Coronary artery (tissue), 2 donors: Measurements from ENCODE around the gene ZMIZ2.

Experiments used
- DNase-seq: peaks from one replicate; pipeline ENCODE4 v3.0.0-alpha.2; 2017; ENCODE audit warnings: low spot score
- H3K27ac ChIP-seq, 2 donors: fragments of 200-600 bp; sonication (generic); one replicate each; pipeline ENCODE4 v1.5.1; 2016 to 2019
- H3K4me3 ChIP-seq: fragments of 200-600 bp; sonication (generic); 2 replicates; pipeline ENCODE4 v1.5.1; 2016; ENCODE audit warnings: mild to moderate bottlenecking, moderate library complexity
- CTCF ChIP-seq: fragments of 200-600 bp; sonication (generic); IDR thresholded peaks from one replicate; pipeline ENCODE4 v1.5.1; 2019; ENCODE audit warnings: antibody characterized with exemption

The ZMIZ2 gene

GRCh38 chr7:44757739-44758138 lies 9.1 kb downstream of the ZMIZ2 start:
- TF ChIP-seq CTCF, result no peak
- Histone ChIP-seq H3K4me3 (no peak overlapping the region), H3K27ac (no peak overlapping the region)

GRCh38 chr7:44759246-44759645 lies 10.6 kb downstream of the ZMIZ2 start:
- no peak for DNase-seq
- TF ChIP-seq CTCF, result no peak
- Histone ChIP-seq H3K4me3 (no peak overlapping the region), H3K27ac (no peak overlapping the region)

More at GRCh38 chr7:44757739-44758138, 9.1 kb downstream of the ZMIZ2 start:
- DNase-seq, result no peak

DNA sequence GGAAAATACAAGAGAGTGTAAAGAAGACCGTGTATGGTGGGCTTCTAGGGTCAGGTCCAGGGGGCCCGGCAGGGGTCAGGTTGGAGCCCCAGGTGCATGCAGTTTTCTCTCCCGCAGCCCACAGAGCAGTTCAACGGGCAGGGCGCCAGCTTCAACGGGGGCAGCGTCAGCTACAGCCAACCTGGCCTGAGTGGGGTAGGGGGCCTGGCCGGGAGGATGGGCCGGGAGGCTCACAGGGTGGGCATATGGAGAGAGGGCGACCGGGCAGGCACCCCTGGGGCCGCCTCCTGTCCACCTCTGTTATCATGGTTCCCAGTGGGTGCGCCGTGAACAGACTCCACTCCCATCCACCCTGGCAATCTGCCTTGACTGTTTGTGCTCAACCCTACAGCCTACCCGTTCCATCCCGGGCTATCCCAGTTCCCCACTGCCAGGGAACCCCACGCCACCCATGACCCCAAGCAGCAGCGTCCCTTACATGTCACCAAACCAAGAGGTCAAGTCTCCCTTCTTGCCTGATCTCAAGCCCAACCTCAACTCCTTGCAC lies 11.5 kb downstream of the ZMIZ2 start:
- no peak for TF ChIP-seq CTCF
- no peak for DNase-seq
- Histone ChIP-seq H3K27ac (no peak overlapping the region), H3K4me3 (no peak overlapping the region)

- Histone ChIP-seq H3K4me3 (no peak overlapping the region), H3K27ac (peak overlapping the region in 1 of 2 donors; percentile 17)
- DNase-seq, result no peak
- no peak for TF ChIP-seq CTCF
Measured at GRCh38 chr7:44761207-44762161, 12.8 kb downstream of the ZMIZ2 start.

- no peak for DNase-seq
- Histone ChIP-seq H3K27ac (no peak overlapping the region), H3K4me3 (no peak overlapping the region)
- no peak for TF ChIP-seq CTCF
Measured at GRCh38 chr7:44762300-44762699, 13.7 kb downstream of the ZMIZ2 start.

DNA sequence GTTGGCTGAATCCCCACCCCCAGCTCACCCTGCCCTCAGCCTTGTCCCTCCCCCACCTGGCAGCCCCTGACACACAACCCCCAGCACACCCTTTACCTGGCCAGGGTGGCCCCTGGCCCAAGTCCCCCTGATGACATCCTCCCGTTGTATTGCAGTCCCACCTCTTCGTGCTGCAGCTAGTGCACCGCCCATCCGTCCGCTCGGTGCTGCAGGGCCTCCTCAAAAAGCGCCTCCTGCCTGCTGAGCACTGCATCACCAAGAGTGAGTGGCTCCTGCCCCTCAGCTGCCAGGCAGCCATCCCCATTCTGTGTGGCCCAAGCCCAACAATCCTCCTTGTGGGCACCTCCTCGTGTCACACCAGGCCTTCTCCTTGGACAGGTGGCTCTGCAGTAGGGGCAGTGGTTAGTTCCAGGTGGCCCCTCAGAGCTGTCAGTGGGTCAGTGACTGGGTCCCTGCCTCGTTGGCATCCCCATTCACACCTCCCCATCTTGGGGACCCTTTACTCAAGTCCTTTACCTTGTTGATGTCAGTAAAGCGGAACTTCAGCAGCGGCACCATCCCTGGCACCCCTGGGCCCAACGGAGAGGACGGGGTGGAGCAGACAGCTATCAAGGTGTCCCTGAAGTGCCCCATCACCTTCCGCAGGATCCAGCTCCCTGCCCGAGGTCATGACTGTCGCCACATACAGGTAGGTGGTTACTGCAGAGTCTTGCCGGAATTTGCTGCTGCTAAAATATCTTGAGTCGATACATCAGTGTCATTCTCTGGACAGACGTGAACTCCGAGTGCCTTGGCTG lies 14.3 kb downstream of the ZMIZ2 start:
- Histone ChIP-seq H3K27ac (no peak overlapping the region), H3K4me3 (no peak overlapping the region)
- no peak for TF ChIP-seq CTCF
- DNase-seq, result no peak
